ENCODE measurements around the gene SEMA4D. TPM values are rescaled to one million over a fixed set of nuclear protein-coding genes. Genes with fewer than 3 reads are reported as not detected.
"Not testable (repeated sequence)": the region's sequence is repeated elsewhere in the genome, so short reads cannot be mapped to it uniquely, and the experiment has no call there.

The SEMA4D gene
- polyA plus RNA-seq, 4 donors = 39.2 to 66.9 (median 45.5) TPM

DNA sequence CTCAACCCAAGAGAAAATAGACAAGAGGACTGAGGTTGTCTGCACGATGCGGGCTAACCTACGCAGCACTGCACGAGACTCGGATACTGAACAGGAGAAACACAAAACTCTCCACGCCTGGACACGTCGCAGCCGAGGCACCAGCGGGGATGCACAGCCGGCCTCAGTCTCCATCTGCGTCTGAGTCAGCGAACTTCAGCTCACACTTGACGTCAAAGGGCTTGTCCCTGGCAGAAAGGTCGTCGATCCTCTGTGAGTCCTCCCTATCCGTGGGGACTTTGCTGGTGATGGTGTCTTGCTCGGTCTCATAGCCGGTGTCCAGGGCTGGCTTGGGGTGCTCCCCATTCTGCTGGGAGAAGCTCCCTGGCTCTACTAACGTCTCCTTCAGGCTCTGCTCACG is 119.4 kb downstream of the SEMA4D start:
- DNase-seq (ENCODE audit: low read depth in 4 of 4, low spot score in 2 of 4) = no peak

DNA sequence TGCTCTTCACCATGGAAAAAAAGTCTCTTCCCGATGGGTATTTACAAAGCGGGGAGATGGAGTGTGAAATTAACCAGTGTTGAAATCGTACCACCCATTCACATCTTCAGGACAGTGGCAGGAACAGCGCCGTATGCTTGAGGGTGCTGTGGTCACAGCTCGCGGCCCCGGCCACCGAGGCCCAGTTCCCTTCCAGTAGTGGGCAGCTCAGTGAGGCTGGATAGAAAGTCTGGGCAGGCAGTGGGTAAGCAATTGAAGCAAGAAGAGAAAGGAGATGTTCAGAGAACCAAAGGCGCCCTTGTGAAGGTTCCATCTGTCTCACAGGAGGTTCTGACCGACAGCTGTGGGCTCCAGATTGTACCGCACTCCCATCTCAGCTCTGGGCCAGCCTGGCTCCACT is 120.5 kb downstream of the SEMA4D start:
- DNase-seq (ENCODE audit: low read depth in 4 of 4, low spot score in 2 of 4) = no peak

DNA sequence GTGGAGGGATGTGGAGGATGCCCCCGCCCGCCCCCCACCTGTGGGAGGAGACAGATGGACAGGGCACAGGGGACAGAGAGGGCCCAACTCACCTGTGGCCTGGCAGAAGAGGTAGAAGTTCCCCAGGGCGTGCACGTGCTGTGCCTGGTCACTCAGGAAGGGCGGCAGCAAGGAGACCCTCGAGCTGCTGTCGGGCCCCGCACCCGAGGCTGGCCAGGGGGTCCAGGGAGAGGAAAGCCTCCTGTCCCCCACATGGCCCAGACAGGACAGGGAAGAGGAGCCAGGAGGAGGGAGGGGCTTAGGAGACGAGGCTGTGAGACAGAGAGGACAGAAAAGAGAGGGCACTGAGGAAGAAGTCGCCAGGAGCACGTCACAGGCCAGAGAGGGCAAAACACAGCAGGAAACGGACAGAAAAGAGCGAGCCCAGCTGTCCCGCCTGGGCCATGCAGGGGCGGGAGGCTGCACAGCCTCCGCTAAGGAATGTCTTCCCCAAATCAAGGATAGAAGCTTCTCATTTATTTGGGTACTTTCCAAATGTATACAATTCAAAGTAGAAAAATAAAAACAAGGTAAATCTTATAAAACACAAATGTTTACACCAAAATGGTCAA is 121.1 kb downstream of the SEMA4D start:
- peak in 1 of 4 donors; percentile 23 for DNase-seq (ENCODE audit: low read depth in 4 of 4, low spot score in 2 of 4)

DNA sequence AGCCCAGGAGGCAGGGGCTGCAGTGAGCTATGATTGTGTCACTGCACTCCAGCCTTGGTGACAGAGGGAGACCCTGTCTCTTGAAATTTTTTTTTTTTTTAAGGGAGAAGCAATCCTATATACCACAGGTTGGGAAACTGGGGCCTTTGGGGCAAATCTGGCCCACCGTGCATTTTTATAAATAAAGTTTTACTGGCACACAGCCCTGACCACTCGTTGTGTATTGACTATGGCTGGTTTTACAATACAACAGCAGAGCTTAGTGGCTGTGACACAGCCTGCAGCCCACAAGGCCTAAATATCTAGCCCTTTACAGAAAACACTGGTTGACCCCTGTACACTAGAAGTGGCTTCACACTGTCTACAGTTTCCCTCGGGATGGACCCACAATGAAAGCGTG is 121.6 kb downstream of the SEMA4D start:
- no peak for DNase-seq (ENCODE audit: low read depth in 4 of 4, low spot score in 2 of 4)

DNA sequence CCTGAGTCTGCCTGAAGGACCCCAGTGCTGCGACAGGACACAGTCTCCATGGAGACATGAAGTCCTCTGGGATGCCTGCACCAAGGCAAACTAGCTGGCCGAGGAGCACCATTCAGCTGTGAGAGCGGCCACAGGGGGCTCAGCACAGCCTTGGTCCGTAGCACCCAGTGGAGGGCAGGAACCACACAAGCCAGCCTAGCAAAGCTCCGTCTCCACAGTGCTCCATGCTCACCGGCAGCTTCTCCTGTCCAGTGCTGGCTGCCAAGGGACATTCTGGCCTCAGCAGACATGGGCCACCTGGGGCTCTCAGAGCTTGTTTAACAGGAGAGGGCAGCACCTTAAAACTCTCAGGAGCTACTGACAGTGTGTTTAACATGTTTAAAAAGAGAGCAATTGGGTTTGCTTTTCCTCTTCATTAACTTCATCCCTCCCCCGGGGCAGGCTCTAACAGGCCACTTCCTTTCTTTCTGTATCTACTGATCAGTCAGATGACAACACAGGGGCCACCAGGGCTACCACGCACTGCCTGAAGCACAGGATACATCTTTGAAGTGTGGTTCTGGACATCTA is 122.6 kb downstream of the SEMA4D start:
- DNase-seq (ENCODE audit: low read depth in 4 of 4, low spot score in 2 of 4) = peak in 3 of 4 donors; percentile 15 to 38 (median 29)

DNA sequence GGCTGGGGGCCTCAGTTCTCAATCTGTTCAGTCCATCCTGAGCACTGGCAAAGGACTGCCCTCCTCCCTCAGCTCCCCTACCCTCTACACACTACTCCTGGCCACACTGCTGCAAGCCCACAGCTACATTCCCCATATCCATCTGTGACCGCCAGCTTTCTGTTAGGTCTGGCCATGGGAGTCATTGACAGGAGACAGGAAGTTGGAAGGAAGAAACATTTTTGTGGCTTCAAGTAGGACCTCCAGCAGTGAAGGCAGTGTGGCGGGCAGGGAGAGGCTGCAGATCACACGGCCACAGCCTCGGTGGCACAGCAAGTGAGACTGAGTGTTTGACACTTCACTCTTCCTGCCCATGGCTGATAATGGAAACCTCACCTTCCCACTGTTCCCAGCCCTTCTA is 123.7 kb downstream of the SEMA4D start:
- DNase-seq (ENCODE audit: low read depth in 4 of 4, low spot score in 2 of 4) = no peak

DNA sequence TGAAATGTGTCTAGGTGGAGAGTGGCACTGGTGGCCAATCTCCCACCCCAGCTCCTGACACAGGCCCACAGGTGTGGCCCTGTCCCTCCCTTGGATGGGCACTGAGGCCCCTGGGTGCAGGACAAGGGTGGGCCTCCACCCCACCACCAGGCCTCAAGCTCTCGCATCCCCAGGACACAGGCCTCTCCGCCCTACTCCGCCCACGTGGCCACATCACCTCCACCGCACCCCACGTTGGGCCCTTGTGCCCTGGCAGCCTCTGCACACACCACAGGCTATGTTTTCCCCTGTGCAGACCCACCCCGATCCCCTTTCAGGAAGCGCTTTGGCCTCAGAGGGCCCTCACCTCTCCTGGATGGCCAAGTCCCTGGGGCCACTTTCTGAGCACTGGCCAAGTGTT is 124.9 kb downstream of the SEMA4D start:
- no peak for DNase-seq (ENCODE audit: low read depth in 4 of 4, low spot score in 2 of 4)

DNA sequence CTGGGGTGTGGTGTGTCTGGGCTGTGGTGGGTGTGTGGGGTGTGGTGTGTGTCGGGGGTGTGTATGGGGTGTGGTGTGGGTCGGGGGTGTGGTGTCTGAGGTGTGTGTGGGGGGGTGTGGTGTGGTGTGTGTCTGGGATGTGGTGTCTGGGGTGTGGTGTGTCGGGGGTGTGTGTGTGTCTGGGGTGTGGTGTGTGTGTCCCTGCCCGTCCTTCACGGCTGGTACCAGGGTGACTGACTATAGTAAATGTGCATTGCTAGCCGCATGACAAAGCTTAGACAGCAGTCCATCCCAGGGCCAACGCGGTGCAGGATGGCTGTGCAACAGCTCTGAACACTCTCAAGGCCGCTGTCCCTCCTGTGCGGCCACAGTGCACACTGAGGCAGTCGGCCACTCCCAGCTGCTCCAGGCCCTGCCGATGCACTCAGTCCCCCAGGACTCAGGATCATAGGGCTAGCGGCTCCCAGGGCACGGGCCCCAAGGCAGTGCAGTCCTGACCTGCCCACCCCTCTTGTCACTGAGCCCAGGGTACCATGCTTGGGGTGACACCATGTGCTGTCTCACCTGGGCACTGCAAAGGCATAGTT is 125.6 kb downstream of the SEMA4D start:
- DNase-seq (ENCODE audit: low read depth in 4 of 4, low spot score in 2 of 4) = no peak

DNA sequence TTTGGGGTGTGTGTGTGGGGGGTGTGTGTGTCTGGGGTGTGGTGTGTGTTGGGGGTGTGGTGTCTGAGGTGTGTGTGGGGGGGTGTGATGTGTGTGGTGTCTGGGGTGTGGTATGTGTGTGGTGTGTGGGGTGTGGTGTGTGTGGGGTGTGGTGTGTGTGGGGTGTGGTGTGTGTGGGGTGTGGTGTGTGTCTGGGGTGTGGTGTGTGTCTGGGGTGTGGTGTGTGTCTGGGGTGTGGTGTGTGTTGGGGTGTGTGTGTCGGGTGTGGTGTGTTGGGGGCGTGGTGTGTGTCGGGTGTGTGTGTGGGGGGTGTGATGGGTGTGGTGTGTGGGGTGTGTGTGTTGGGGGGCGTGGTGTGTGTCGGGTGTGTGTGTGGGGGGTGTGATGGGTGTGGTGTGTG is 126.1 kb downstream of the SEMA4D start:
- not testable (repeated sequence) for DNase-seq (ENCODE audit: low read depth in 4 of 4, low spot score in 2 of 4)

DNA sequence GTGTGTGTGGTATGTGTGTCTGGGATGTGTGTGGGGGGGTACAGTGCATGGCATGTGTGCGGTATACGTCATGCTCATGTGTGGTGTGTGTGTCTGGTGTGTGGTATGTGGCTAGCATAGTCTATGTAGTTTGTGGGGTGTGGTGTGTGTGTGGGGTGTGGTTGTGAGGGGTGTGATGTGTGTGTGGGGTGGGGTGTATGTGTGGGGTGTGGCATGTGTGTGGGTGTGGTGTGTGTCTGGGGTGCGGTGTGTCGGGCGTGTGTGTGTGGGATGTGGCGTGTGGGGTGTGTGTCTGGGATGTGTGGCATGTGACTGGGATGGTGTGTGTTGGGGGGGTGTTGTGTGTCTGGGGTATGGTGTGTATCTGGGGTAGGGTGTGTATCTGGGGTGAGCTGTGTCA is 127.3 kb downstream of the SEMA4D start:
- DNase-seq (ENCODE audit: low read depth in 4 of 4, low spot score in 2 of 4) = no peak

DNA sequence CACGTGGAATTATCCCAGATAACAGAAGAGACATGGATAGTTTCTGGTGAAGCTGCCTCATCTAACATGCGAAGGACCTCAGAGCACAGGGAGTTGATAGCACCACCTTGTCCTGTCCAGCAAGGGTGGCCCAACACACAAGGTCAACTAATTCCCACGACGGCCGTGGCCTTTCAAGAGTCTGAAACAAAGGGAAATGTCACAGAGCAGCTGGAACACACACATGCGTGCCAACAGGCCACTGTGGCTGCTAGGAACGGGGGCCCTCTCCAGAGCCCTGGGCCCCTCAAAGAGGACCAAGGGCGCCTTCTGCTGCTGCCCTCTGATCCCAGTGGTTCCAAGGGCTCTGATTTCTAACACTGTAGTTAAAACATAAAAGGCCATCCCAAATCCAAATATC is 128.9 kb downstream of the SEMA4D start:
- no peak for DNase-seq (ENCODE audit: low read depth in 4 of 4, low spot score in 2 of 4)

DNA sequence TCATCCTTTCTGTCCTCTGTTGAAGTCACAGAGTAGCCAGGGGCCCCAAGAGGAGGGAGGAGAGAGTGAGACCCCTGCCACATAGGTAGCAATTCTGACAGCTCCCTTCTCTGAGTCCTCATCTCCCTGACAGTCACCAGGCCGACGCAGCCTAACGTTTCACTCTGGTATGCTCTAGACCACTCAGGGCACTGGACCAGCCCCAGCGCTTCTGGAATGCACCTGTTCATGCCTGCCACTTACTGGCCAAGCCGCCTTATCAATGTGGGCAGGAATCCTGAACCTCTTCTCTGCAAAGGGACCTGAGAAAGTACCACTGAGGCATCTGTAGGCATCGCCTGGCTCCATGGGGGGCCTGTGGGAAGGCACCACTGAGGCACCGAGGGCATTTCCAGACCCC is 129.4 kb downstream of the SEMA4D start:
- DNase-seq (ENCODE audit: low read depth in 4 of 4, low spot score in 2 of 4) = no peak

DNA sequence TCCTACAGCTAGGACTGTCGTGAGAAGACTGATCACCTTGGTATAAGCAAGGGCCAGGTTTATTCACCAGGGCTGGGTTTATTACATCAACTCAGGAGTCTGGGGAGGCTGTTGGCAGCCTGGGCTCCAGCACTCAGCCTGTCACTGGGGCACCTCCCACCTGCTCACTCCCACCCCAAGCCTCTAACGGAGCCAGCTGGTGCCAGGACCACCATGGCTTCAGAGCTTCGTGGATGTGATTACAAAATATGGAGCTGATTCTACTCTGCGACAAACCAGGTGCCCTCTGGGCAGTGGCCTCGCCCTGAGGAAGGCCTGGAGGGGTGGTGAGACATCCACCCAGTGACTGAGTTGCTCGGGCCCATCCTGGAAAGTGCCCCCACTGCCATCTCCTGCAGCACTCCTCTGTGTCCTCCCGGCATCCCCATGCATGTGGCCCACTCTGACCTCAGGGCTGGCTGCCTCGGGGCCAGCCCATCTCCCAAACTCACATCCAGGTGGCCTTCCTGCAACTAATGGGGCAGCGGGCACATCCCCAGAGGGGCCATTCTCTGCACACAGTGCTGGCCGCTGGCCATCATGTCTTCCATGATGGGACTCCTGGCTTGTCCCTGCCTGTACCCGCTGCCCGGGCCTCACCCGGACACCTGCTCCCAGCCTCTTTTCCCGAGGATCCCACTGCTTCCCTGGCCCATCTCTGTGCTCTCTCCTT is 130.0 kb downstream of the SEMA4D start:
- DNase-seq (ENCODE audit: low read depth in 4 of 4, low spot score in 2 of 4) = no peak

DNA sequence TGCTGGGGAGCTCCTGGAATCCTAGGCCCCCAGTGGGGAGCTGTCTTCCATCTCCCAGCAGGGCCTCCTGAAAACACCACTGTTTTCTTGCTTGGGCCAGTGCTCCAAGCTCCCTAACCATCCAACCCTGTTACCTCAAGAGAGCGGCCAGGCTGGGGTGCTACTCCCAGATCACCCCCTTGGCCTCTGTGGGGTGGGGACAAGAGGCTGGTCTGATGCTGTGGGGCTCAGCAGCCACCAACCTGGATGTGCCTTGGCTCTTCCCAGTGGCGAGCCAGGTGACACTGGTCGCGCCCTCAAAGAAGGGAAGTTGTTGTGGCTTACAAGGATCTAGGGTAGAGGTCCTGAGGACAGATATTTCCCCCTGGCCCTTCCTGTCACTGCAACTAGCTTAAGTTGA is 130.6 kb downstream of the SEMA4D start:
- DNase-seq (ENCODE audit: low read depth in 4 of 4, low spot score in 2 of 4) = no peak

DNA sequence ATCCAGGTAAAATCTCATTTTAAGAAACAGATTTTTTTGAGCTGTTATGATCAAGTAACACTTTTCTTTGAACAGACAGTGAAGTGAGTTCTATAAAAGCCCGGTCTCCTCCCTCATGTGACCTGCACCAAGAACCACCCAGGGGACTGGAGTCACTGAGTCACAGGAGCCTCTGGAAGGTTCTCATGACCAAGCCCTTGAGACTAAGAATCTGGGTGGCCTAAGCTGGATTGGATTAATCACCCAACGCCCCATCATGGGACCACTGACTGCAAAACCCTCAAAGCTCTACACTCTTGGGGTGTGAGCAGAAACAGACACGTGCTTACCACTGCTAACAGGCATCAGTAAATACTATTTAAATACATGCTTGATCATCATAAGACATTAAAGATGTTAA is 131.2 kb downstream of the SEMA4D start:
- DNase-seq (ENCODE audit: low read depth in 4 of 4, low spot score in 2 of 4) = no peak

DNA sequence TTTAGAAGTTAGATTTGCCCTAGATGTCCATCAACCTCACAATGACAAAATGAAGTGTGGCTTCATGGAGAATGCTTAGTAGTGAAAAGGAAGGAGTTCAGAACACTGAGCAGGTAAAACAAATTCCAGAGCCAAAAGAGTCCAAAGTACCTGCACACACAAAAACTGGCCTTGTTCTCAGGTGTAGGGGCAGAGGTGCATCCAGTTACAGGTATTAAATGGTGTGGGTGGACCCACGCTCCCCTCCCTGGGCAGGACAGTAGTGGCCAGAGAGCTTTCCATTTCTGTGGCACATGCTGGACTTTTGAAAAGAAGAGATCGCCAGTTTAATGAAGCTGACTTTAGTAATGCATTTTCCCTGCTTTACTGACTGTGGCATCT is 132.4 kb downstream of the SEMA4D start:
- DNase-seq (ENCODE audit: low read depth in 4 of 4, low spot score in 2 of 4) = no peak

DNA sequence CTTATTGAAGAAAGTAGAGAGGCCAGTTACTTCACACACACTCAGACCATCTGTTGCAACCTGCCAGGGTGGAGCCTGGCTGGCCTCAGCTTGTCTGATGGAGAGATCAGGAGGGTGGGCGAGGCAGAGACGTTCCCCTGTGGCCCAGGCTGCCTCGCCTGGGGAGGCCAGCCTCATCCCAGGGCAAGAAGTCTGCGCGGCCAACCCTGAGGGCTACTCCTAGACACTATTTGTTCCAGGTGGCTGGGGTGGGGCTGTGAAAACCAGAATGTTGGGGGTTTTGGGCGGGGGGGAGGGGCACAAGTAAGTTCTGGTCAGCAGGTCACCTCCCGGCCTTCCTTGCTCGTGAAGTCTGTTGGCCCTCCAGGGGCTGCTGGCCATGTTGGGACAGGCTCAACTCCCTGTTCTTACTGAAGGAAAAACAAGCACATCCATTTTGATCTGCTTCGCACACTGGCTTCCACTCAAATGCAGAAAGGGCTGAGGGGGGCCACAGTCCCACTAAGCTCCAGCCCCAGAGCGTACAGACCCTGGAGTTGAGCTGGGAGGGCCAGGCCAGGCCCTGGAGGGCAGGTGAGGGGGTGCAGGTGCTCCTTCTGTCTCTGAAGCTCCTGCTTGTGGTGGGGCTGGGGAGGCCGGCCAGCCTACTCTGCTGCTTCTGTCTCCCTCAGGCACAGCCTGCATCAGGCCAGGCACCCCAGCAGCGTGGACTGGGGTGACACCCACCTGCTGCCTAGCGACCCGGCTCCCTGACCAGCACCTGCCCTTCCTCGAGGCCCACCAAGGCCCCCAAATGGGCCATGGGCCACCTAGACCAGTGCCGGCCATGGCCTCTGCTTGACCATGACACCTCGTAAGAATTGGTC is 133.0 kb downstream of the SEMA4D start:
- DNase-seq (ENCODE audit: low read depth in 4 of 4, low spot score in 2 of 4) = no peak

DNA sequence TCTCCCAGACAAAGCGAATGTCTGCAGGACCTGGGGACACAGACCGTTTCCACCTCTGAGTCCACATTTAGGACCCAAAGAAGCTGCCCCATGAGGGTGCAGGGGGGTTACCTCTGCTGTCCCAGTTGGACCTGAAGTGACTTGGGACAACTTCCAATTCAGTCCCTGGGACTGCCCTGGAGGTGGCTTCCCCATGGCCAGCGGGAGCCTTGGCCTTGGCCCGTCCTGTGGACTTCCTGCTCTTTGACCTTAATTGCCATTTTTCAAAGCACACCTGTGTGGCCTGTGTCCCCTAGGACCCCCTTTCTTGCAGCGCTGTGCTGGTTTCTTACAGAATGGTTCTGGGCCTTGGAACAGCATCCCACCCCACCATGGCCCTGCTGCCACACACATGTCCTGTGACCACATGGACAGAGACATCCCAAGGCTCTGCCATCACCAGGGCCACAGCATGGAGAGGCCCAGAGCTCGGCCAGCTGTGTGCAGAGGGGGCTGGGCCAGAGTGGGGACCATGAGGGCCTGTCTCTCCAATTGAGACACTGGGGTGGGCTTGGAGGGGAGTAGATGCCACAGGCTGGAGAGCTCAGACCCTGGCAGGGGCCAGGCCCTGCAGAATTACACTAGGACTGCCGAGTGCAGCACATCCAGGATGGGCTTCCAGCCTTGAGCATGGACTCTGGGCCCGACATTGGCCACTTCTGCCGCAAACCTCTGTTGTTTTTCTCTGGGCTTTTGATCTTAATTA is 133.8 kb downstream of the SEMA4D start:
- DNase-seq (ENCODE audit: low read depth in 4 of 4, low spot score in 2 of 4) = no peak

DNA sequence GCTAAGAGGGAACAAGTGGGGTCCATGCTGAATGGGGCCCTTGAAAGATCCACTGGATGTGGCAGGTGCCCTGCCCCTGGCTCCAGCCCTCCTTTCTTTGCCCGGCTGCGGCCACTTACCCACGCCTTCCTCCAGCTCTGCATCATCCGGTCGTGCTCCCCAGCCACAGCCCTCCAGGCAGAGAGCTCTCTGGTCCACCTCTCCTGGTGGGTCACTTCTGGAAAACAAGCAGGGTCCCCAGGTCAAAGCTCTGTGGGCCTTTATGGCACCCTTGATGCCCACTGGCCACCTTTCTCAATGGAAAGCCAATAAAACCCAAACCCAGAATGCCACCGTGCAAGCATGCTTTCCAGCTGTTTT is 134.6 kb downstream of the SEMA4D start:
- DNase-seq (ENCODE audit: low read depth in 4 of 4, low spot score in 2 of 4) = no peak

DNA sequence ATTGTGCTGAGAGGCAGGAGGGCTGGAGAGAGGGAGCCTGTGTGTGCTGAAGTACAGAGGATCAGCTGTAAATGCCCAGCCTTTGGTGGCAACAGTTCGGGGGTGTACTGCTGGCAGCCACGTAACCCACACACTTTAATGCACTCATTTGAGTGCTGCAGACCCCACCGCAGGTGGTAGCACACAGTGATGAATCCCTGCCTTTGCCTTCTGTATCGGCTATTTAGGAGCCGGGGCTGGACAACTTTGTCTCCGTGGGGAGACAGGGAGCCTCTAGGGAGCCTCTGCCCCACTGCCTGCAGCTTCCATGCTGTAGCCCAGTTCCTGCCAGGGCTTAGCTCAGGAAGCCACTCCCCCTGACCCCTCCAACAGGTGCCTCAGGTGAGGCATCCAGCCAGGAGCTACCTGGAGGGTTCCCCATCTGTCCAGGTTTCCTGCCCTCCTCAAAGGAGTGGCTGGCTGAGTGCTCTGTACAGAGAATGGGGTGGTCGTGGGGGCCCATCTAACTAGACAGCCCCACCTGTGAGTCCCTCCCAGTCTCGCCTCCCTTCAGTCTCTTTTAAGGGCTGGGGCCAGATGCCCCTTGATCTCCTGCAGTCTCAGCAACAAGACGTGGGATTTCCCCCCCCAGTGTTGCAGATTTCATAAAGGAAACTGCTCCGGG is 135.1 kb downstream of the SEMA4D start:
- DNase-seq (ENCODE audit: low read depth in 4 of 4, low spot score in 2 of 4) = no peak

Measured in left renal cortex interstitium (tissue), 4 donors.